NCI-H1436 (cell line): ENCODE measurements around the gene MTX1.
A peak's percentile ranks its signal among the peaks of the same experiment; 100 is the strongest.

Experiments
- DNase-seq: peaks from one replicate; lab custom pipeline; 2025; lab: John Stamatoyannopoulos, UW

The MTX1 gene

GRCh38 chr1:155174324-155175280 lies 33.9 kb upstream of the MTX1 start:
- peak; percentile 76 for DNase-seq

GRCh38 chr1:155175281-155175926 lies 33.1 kb upstream of the MTX1 start:
- no peak for DNase-seq

GRCh38 chr1:155175927-155176371 lies 32.5 kb upstream of the MTX1 start:
- DNase-seq, result peak; percentile 14

GRCh38 chr1:155176544-155177071 lies 31.9 kb upstream of the MTX1 start:
- DNase-seq, result peak; percentile 70

- DNase-seq, result no peak
Observed at GRCh38 chr1:155177192-155177917, 31.1 kb upstream of the MTX1 start.

GRCh38 chr1:155177918-155178281 lies 30.6 kb upstream of the MTX1 start:
- no peak for DNase-seq

- DNase-seq, result no peak
Observed at GRCh38 chr1:155178441-155179111, 29.9 kb upstream of the MTX1 start.

GRCh38 chr1:155179112-155180031 lies 29.1 kb upstream of the MTX1 start:
- DNase-seq, result no peak

GRCh38 chr1:155181371-155182051 lies 27.0 kb upstream of the MTX1 start:
- no peak for DNase-seq

- no peak for DNase-seq
Observed at GRCh38 chr1:155182052-155182550, 26.4 kb upstream of the MTX1 start.

GRCh38 chr1:155183775-155184221 lies 24.7 kb upstream of the MTX1 start:
- DNase-seq, result no peak

GRCh38 chr1:155184351-155184811 lies 24.1 kb upstream of the MTX1 start:
- no peak for DNase-seq

- DNase-seq, result no peak
Observed at GRCh38 chr1:155184835-155185782, 23.4 kb upstream of the MTX1 start.

GRCh38 chr1:155185783-155186066 lies 22.8 kb upstream of the MTX1 start:
- no peak for DNase-seq

- no peak for DNase-seq
Observed at GRCh38 chr1:155186067-155186793, 22.3 kb upstream of the MTX1 start.

- DNase-seq, result peak; percentile 72
Observed at GRCh38 chr1:155186794-155187455, 21.6 kb upstream of the MTX1 start.

- no peak for DNase-seq
Observed at GRCh38 chr1:155187456-155187891, 21.0 kb upstream of the MTX1 start.
